PC-9 (cell line): ENCODE measurements around the gene SUMF1. TPM values are rescaled to one million over a fixed set of nuclear protein-coding genes. Genes with fewer than 3 reads are reported as not detected.

Experiments
- BruUV-seq: library from RNA; stranded (reverse); fragments of 400-500 nt; replicated peaks from 2 replicates; lab custom pipeline; 2021; lab: Mats Ljungman, UMichigan
- CTCF ChIA-PET: fragments of 300-600 bp; sonication (Branson Sonifier 250); formaldehyde crosslinking; loops from one replicate; lab custom pipeline; 2022; ENCODE audit warnings: antibody characterized with exemption; lab: Charles Lee
- POLR2A ChIA-PET: fragments of 300-600 bp; sonication (Branson Sonifier 250); formaldehyde crosslinking; loops from one replicate; lab custom pipeline; 2022; ENCODE audit warnings: antibody characterized with exemption; ENCODE audit not compliant: unreplicated experiment; lab: Charles Lee
- DNase-seq, 2 experiments: peaks; one replicate each; pipeline versions ENCODE4 v3.0.0 to v3.0.0-alpha.2; 2015 to 2022; ENCODE audit warnings: mixed read lengths in 1 of 2
- H2AFZ ChIP-seq: fragments of 200-600 bp; sonication (generic); 2 replicates; pipeline ENCODE4 v1.8.1; 2017; ENCODE audit warnings: antibody characterized with exemption
- H3F3A ChIP-seq: fragments of 200-600 bp; sonication (generic); 2 replicates; pipeline ENCODE4 v1.8.1; 2017; ENCODE audit warnings: antibody characterized with exemption, mild to moderate bottlenecking, low read depth; ENCODE audit not compliant: insufficient read depth
- H3K27ac ChIP-seq: fragments of 200-600 bp; sonication (generic); 2 replicates; pipeline ENCODE4 v1.6.1; 2016; ENCODE audit warnings: mixed run types
- H3K27me3 ChIP-seq: fragments of 200-600 bp; sonication (generic); 2 replicates; pipeline ENCODE4 v1.6.1; 2016; ENCODE audit warnings: low read depth, mixed run types; ENCODE audit not compliant: insufficient read depth
- H3K36me3 ChIP-seq: fragments of 200-600 bp; sonication (generic); 2 replicates; pipeline ENCODE4 v1.6.1; 2016; ENCODE audit warnings: low read depth, mixed run types
- H3K4me1 ChIP-seq: fragments of 200-600 bp; sonication (generic); replicated peaks from 2 replicates; pipeline ENCODE4 v1.6.1; 2016; ENCODE audit warnings: mixed run types; ENCODE audit not compliant: insufficient read depth
- H3K4me2 ChIP-seq: fragments of 200-600 bp; sonication (generic); 2 replicates; pipeline ENCODE4 v1.6.1; 2017; ENCODE audit warnings: mixed run types
- H3K4me3 ChIP-seq: fragments of 200-600 bp; sonication (generic); 2 replicates; pipeline ENCODE4 v1.6.1; 2016; ENCODE audit warnings: mixed run types
- H3K79me2 ChIP-seq: fragments of 200-600 bp; sonication (generic); 2 replicates; pipeline ENCODE4 v1.6.1; 2017; ENCODE audit warnings: low read depth, mixed run types
- H3K9me2 ChIP-seq: fragments of 200-600 bp; sonication (generic); 2 replicates; pipeline ENCODE4 v1.8.1; 2017; ENCODE audit warnings: mild to moderate bottlenecking; ENCODE audit not compliant: insufficient read depth
- H3K9me3 ChIP-seq: fragments of 200-600 bp; sonication (generic); 2 replicates; pipeline ENCODE4 v1.8.1; 2016; ENCODE audit warnings: low read depth; ENCODE audit not compliant: insufficient read depth
- H4K20me1 ChIP-seq: fragments of 200-600 bp; sonication (generic); 2 replicates; pipeline ENCODE4 v1.8.1; 2017; ENCODE audit not compliant: insufficient read depth
- EZH2 ChIP-seq: fragments of 200-600 bp; sonication (generic); IDR thresholded peaks from 2 replicates; pipeline ENCODE4 v1.8.0; 2017; ENCODE audit warnings: antibody characterized with exemption, low read depth
- intact Hi-C: fragments of 100-400 bp; cut with micrococcal nuclease; formaldehyde crosslinking; loops from one replicate; pipeline ENCODE4 v1.10.0; 2022; ENCODE audit not compliant: unreplicated experiment
- total RNA-seq: library from RNA; stranded (reverse); gene quantifications from 2 replicates; pipeline ENCODE4 v1.2.3, GENCODE V29; 2021
- TF ChIP-seq, protein P1 (sequence below): fragments of 200-600 bp; sonication (generic); conservative IDR thresholded peaks from 2 replicates; pipeline ENCODE4 v1.6.1; 2017; ENCODE audit warnings: mixed run types, antibody characterized with exemption, mild to moderate bottlenecking, moderate library complexity

SUMF1 gene
- total RNA-seq, 1 experiment from 2014 or later = 41.6 TPM

DNA sequence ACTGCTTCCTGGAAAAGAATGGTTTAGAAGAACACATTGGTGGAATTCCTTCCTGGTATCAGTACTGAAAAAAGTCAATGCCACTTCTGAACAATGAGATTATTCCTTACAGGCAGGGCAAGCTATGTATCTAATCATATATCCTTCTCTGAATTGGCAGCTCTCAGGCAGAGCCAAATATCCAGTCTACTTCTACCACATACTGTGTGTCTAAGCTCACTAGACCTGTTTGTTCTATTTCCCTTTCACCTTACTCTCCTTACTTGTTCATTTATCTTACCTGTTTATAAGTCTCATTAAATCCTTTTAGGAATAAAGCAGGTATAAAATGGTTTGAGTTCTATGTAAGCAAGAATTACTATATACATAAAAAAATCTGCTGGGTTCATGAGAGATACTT, 155.6 kb downstream of the SUMF1 start:
- no peak overlapping the region for H3K4me3 ChIP-seq
- H3K36me3 ChIP-seq = no peaks in the 10 kb centered on the region
- H3K79me2 ChIP-seq = no peaks in the 10 kb centered on the region
- CTCF ChIA-PET = interaction anchor here (0.5 kb wide), 1 partner anchor 40 kb away, joined by 3 read pairs; no protein-coding TSS in a partner anchor
- no TSS peak for BruUV-seq
- no peaks in the 10 kb centered on the region for H3K4me1 ChIP-seq
- POLR2A ChIA-PET = no interaction called here
- no peaks in the 10 kb centered on the region for H3K27me3 ChIP-seq
- TF ChIP-seq EZH2 = no peak
- TF ChIP-seq, protein P1, sequence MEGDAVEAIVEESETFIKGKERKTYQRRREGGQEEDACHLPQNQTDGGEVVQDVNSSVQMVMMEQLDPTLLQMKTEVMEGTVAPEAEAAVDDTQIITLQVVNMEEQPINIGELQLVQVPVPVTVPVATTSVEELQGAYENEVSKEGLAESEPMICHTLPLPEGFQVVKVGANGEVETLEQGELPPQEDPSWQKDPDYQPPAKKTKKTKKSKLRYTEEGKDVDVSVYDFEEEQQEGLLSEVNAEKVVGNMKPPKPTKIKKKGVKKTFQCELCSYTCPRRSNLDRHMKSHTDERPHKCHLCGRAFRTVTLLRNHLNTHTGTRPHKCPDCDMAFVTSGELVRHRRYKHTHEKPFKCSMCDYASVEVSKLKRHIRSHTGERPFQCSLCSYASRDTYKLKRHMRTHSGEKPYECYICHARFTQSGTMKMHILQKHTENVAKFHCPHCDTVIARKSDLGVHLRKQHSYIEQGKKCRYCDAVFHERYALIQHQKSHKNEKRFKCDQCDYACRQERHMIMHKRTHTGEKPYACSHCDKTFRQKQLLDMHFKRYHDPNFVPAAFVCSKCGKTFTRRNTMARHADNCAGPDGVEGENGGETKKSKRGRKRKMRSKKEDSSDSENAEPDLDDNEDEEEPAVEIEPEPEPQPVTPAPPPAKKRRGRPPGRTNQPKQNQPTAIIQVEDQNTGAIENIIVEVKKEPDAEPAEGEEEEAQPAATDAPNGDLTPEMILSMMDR = no peak
- H2AFZ ChIP-seq = no peak overlapping the region
- no peaks in the 10 kb centered on the region for H4K20me1 ChIP-seq
- H3K9me2 ChIP-seq = no peaks in the 10 kb centered on the region
- no peaks in the 10 kb centered on the region for H3F3A ChIP-seq
- H3K27ac ChIP-seq = no peak overlapping the region
- intact Hi-C loops = no loop called here
- H3K9me3 ChIP-seq = no peaks in the 10 kb centered on the region
- H3K4me2 ChIP-seq = no peak overlapping the region
- no peak for DNase-seq

Other genes starting within 250 kb of the SUMF1 start
- 4.9 and 7.6 TPM in 2 replicates for gene SETMAR, start 163.9 kb downstream of the SUMF1 start, total RNA-seq
- 10.4 and 11.3 TPM in 2 replicates for gene ITPR1, start 26.1 kb upstream of the SUMF1 start, total RNA-seq